ENCODE measurements around the gene PRPF31.

DNA sequence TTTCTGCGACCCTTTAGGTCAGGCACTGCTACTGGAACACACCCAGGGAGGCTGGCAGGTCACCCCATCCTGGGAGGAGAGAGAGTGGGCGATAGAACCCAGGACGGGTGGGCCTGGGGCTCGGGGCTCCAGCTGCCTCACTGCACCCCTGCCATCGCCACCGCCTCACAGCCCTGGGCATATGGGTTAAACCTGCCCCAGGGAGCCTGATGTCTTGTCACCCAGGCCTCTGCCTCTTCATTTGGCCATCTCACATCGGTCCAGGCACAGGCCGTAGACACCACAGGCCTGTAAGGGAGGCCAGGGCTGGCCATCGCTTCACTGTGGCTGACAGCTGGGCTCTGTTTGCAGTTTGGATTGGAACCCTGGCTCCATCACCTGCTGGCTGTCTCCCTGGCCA, 10.2 kb downstream of the PRPF31 start:
- TF ChIP-seq EZH2 (IDR thresholded peaks at IDR 0.05; ENCODE audit: low read depth): no peak
- TF ChIP-seq, protein P1, sequence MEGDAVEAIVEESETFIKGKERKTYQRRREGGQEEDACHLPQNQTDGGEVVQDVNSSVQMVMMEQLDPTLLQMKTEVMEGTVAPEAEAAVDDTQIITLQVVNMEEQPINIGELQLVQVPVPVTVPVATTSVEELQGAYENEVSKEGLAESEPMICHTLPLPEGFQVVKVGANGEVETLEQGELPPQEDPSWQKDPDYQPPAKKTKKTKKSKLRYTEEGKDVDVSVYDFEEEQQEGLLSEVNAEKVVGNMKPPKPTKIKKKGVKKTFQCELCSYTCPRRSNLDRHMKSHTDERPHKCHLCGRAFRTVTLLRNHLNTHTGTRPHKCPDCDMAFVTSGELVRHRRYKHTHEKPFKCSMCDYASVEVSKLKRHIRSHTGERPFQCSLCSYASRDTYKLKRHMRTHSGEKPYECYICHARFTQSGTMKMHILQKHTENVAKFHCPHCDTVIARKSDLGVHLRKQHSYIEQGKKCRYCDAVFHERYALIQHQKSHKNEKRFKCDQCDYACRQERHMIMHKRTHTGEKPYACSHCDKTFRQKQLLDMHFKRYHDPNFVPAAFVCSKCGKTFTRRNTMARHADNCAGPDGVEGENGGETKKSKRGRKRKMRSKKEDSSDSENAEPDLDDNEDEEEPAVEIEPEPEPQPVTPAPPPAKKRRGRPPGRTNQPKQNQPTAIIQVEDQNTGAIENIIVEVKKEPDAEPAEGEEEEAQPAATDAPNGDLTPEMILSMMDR (conservative IDR thresholded peaks at IDR 0.05): no peak
